ENCODE data around the gene CTU2.

Gene CTU2

DNA sequence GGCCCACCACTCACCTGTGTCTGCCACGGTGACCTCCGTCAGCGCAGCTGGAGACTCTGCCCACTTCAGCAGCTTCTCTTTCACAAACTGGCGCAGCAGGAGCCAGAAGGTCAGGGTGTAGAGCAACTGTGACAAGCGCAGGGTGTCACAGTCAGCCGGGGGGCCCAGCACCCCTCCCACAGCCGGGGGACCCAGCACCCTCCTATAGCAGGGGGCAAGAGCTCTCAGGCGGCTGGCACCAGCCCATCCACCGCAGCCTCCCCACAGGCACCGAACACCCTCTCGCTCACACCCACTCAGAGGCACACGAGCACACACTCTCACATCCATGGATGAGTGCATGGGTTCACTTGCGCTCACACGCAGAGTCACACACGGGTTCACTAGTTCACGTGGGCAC is 28.8 kb downstream of the CTU2 start (continued):
- TF ChIP-seq, protein P1, sequence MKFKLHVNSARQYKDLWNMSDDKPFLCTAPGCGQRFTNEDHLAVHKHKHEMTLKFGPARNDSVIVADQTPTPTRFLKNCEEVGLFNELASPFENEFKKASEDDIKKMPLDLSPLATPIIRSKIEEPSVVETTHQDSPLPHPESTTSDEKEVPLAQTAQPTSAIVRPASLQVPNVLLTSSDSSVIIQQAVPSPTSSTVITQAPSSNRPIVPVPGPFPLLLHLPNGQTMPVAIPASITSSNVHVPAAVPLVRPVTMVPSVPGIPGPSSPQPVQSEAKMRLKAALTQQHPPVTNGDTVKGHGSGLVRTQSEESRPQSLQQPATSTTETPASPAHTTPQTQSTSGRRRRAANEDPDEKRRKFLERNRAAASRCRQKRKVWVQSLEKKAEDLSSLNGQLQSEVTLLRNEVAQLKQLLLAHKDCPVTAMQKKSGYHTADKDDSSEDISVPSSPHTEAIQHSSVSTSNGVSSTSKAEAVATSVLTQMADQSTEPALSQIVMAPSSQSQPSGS (tag by site-specific recombination; IDR thresholded peaks at IDR 0.05; ENCODE audit: low read depth): no peak
- TF ChIP-seq, protein P2, sequence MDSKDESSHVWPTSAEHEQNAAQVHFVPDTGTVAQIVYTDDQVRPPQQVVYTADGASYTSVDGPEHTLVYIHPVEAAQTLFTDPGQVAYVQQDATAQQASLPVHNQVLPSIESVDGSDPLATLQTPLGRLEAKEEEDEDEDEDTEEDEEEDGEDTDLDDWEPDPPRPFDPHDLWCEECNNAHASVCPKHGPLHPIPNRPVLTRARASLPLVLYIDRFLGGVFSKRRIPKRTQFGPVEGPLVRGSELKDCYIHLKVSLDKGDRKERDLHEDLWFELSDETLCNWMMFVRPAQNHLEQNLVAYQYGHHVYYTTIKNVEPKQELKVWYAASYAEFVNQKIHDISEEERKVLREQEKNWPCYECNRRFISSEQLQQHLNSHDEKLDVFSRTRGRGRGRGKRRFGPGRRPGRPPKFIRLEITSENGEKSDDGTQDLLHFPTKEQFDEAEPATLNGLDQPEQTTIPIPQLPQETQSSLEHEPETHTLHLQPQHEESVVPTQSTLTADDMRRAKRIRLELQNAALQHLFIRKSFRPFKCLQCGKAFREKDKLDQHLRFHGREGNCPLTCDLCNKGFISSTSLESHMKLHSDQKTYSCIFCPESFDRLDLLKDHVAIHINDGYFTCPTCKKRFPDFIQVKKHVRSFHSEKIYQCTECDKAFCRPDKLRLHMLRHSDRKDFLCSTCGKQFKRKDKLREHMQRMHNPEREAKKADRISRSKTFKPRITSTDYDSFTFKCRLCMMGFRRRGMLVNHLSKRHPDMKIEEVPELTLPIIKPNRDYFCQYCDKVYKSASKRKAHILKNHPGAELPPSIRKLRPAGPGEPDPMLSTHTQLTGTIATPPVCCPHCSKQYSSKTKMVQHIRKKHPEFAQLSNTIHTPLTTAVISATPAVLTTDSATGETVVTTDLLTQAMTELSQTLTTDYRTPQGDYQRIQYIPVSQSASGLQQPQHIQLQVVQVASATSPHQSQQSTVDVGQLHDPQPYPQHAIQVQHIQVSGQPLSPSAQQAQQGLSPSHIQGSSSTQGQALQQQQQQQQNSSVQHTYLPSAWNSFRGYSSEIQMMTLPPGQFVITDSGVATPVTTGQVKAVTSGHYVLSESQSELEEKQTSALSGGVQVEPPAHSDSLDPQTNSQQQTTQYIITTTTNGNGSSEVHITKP (tag by site-specific recombination; IDR thresholded peaks at IDR 0.05): no peak
- TF ChIP-seq, protein P3, sequence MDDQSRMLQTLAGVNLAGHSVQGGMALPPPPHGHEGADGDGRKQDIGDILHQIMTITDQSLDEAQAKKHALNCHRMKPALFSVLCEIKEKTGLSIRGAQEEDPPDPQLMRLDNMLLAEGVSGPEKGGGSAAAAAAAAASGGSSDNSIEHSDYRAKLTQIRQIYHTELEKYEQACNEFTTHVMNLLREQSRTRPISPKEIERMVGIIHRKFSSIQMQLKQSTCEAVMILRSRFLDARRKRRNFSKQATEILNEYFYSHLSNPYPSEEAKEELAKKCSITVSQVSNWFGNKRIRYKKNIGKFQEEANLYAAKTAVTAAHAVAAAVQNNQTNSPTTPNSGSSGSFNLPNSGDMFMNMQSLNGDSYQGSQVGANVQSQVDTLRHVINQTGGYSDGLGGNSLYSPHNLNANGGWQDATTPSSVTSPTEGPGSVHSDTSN (CRISPR knock-in tag; IDR thresholded peaks at IDR 0.05): no peak
- TF ChIP-seq ZBTB8A (tag by site-specific recombination; IDR thresholded peaks at IDR 0.05): no peak
- TF ChIP-seq, protein P4, sequence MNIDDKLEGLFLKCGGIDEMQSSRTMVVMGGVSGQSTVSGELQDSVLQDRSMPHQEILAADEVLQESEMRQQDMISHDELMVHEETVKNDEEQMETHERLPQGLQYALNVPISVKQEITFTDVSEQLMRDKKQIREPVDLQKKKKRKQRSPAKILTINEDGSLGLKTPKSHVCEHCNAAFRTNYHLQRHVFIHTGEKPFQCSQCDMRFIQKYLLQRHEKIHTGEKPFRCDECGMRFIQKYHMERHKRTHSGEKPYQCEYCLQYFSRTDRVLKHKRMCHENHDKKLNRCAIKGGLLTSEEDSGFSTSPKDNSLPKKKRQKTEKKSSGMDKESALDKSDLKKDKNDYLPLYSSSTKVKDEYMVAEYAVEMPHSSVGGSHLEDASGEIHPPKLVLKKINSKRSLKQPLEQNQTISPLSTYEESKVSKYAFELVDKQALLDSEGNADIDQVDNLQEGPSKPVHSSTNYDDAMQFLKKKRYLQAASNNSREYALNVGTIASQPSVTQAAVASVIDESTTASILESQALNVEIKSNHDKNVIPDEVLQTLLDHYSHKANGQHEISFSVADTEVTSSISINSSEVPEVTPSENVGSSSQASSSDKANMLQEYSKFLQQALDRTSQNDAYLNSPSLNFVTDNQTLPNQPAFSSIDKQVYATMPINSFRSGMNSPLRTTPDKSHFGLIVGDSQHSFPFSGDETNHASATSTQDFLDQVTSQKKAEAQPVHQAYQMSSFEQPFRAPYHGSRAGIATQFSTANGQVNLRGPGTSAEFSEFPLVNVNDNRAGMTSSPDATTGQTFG (tag by site-specific recombination; IDR thresholded peaks at IDR 0.05; ENCODE audit: borderline replicate concordance): no peak
- TF ChIP-seq ZNF211 (tag by site-specific recombination; IDR thresholded peaks at IDR 0.05; ENCODE audit: low read depth): no peak
- TF ChIP-seq, protein P5, sequence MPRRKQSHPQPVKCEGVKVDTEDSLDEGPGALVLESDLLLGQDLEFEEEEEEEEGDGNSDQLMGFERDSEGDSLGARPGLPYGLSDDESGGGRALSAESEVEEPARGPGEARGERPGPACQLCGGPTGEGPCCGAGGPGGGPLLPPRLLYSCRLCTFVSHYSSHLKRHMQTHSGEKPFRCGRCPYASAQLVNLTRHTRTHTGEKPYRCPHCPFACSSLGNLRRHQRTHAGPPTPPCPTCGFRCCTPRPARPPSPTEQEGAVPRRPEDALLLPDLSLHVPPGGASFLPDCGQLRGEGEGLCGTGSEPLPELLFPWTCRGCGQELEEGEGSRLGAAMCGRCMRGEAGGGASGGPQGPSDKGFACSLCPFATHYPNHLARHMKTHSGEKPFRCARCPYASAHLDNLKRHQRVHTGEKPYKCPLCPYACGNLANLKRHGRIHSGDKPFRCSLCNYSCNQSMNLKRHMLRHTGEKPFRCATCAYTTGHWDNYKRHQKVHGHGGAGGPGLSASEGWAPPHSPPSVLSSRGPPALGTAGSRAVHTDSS (tag by site-specific recombination; IDR thresholded peaks at IDR 0.05): no peak

DNA sequence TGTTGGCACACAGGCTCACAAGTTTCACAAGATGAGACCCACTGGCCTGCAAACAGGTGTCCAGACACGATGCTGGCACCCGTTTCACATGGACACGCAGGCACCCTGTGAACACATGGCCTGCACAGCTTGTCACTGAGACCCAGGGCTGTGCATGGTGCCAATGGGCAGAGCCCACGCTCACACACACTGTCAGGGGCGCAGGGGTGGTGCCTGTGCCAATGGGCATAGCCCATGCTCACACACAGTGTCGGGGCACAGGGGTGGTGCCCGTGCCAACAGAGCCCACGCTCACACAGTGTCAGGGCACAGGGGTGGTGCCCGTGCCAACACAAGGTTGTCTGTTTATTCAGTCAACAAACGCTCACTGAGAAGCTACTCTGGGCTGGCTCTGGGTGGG is 29.3 kb downstream of the CTU2 start:
- ChIA-PET CTCF (interaction anchor here (0.8 to 3.3 kb wide), 6 partner anchors 8 to 122 kb away, joined by 3 to 58 read pairs (median 6); partner anchors contain the start of genes CTU2 and RNF166), POLR2A (interaction anchor here (1.2 kb wide), 1 partner anchor 75 kb away, joined by 3 read pairs; no protein-coding TSS in a partner anchor)
- TF ChIP-seq, protein P6, sequence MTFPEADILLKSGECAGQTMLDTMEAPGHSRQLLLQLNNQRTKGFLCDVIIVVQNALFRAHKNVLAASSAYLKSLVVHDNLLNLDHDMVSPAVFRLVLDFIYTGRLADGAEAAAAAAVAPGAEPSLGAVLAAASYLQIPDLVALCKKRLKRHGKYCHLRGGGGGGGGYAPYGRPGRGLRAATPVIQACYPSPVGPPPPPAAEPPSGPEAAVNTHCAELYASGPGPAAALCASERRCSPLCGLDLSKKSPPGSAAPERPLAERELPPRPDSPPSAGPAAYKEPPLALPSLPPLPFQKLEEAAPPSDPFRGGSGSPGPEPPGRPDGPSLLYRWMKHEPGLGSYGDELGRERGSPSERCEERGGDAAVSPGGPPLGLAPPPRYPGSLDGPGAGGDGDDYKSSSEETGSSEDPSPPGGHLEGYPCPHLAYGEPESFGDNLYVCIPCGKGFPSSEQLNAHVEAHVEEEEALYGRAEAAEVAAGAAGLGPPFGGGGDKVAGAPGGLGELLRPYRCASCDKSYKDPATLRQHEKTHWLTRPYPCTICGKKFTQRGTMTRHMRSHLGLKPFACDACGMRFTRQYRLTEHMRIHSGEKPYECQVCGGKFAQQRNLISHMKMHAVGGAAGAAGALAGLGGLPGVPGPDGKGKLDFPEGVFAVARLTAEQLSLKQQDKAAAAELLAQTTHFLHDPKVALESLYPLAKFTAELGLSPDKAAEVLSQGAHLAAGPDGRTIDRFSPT (tag by site-specific recombination; IDR thresholded peaks at IDR 0.05): peak; percentile 90
- TF ChIP-seq ZFP3 (tag by site-specific recombination; IDR thresholded peaks at IDR 0.05; ENCODE audit: low read depth) (no peak), ZNF48 (tag by site-specific recombination; IDR thresholded peaks at IDR 0.05) (no peak), SCRT2 (tag by site-specific recombination; IDR thresholded peaks at IDR 0.05) (peak; percentile 45)
- no peaks in the 10 kb centered on the region; the same call in 1 of the 2 replicates for H3K4me1 ChIP-seq (ENCODE audit: control insufficient read depth, insufficient read depth, low read length)
- H3K27ac ChIP-seq (ENCODE audit: extremely low read depth, low read depth, low read length): no peak overlapping the region
- peaks cover 0 to 64% of the 10 kb centered on the region in 2 experiments; a peak in 1 of 3 replicates for H3K36me3 ChIP-seq (ENCODE audit: control insufficient read depth in 2 of 2, insufficient read depth in 1 of 2, low read length in 2 of 2)
- H3K4me3 ChIP-seq (ENCODE audit: low read depth, low read length): no peak overlapping the region
- H3K9me3 ChIP-seq (ENCODE audit: control insufficient read depth, insufficient read depth, low read depth, low read length): no peaks in the 10 kb centered on the region

Measured in HEK293 (cell line).